ENCODE results near the gene OR8B2.

OR8B2 gene

GRCh38 chr11:124339396-124340141, 44.7 kb downstream of the OR8B2 start:
- intact Hi-C loops (cut with DNase I; ENCODE audit: low total_unique reads): no loop called here
- Histone ChIP-seq H3K27ac (no peak overlapping the region), H3K4me3 (no peak overlapping the region), H3K27me3 (no peaks in the 10 kb centered on the region), H3K9me3 (no peaks in the 10 kb centered on the region), H3K4me1 (no peaks in the 10 kb centered on the region), H3K36me3 (no peaks in the 10 kb centered on the region)
- DNase-seq: no peak
- TF ChIP-seq, protein P1, sequence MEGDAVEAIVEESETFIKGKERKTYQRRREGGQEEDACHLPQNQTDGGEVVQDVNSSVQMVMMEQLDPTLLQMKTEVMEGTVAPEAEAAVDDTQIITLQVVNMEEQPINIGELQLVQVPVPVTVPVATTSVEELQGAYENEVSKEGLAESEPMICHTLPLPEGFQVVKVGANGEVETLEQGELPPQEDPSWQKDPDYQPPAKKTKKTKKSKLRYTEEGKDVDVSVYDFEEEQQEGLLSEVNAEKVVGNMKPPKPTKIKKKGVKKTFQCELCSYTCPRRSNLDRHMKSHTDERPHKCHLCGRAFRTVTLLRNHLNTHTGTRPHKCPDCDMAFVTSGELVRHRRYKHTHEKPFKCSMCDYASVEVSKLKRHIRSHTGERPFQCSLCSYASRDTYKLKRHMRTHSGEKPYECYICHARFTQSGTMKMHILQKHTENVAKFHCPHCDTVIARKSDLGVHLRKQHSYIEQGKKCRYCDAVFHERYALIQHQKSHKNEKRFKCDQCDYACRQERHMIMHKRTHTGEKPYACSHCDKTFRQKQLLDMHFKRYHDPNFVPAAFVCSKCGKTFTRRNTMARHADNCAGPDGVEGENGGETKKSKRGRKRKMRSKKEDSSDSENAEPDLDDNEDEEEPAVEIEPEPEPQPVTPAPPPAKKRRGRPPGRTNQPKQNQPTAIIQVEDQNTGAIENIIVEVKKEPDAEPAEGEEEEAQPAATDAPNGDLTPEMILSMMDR (IDR thresholded peaks at IDR 0.05): no peak
